GM23338 (cell line): ENCODE data around the gene TAF4B. TPM values are rescaled to one million over a fixed set of nuclear protein-coding genes. Genes with fewer than 3 reads are reported as not detected.

ENCODE experiments used
- ATAC-seq: fragments of 200-7000 bp; cut with Tn5 transposase; 3 replicates; pipeline ENCODE4 v1.9.1; 2020
- DNase-seq: peaks from one replicate; pipeline ENCODE4 v3.0.0-alpha.2; 2015; ENCODE audit warnings: low spot score
- H2AFZ ChIP-seq: fragments of 200-600 bp; sonication (generic); 2 replicates; pipeline ENCODE4 v1.8.0; 2016; ENCODE audit warnings: antibody characterized with exemption, mild to moderate bottlenecking, moderate library complexity
- H3F3A ChIP-seq: fragments of 200-600 bp; sonication (generic); replicated peaks from 2 replicates; pipeline ENCODE4 v1.8.0; 2017; ENCODE audit warnings: antibody characterized with exemption, mixed run types, low read depth
- H3K27ac ChIP-seq: fragments of 200-600 bp; sonication (generic); 2 replicates; pipeline ENCODE4 v1.6.1; 2016; ENCODE audit warnings: low read depth
- H3K27me3 ChIP-seq: fragments of 200-600 bp; sonication (generic); 2 replicates; pipeline ENCODE4 v1.8.0; 2016; ENCODE audit warnings: mild to moderate bottlenecking, mixed run types, moderate library complexity; ENCODE audit not compliant: insufficient read depth
- H3K36me3 ChIP-seq: fragments of 200-600 bp; sonication (generic); 2 replicates; pipeline ENCODE4 v1.8.0; 2016; ENCODE audit warnings: mild to moderate bottlenecking; ENCODE audit not compliant: insufficient read depth
- H3K4me1 ChIP-seq: fragments of 200-600 bp; sonication (generic); 2 replicates; pipeline ENCODE4 v1.8.0; 2016; ENCODE audit warnings: mild to moderate bottlenecking, moderate library complexity; ENCODE audit not compliant: insufficient read depth
- H3K4me2 ChIP-seq: fragments of 200-600 bp; sonication (generic); 2 replicates; pipeline ENCODE4 v1.7.1; 2017; ENCODE audit warnings: mixed run types
- H3K4me3 ChIP-seq: fragments of 200-600 bp; sonication (generic); 2 replicates; pipeline ENCODE4 v1.6.1; 2016; ENCODE audit warnings: mixed run types
- H3K79me2 ChIP-seq: fragments of 200-600 bp; sonication (generic); replicated peaks from 2 replicates; pipeline ENCODE4 v1.8.0; 2017; ENCODE audit warnings: mild to moderate bottlenecking; ENCODE audit not compliant: insufficient read depth
- H3K9me2 ChIP-seq: fragments of 200-600 bp; sonication (generic); 2 replicates; pipeline ENCODE4 v1.8.0; 2017; ENCODE audit not compliant: insufficient read depth
- H4K20me1 ChIP-seq: fragments of 200-600 bp; sonication (generic); replicated peaks from 2 replicates; pipeline ENCODE4 v1.8.0; 2017; ENCODE audit warnings: mild to moderate bottlenecking; ENCODE audit not compliant: insufficient read depth
- H3K27ac Mint-ChIP-seq: 2 replicates; pipeline ENCODE4 v1.8.0; 2020; ENCODE audit warnings: inconsistent platforms, mild to moderate bottlenecking, moderate library complexity, mixed read lengths
- H3K27me3 Mint-ChIP-seq: 3 replicates; pipeline ENCODE4 v1.8.0; 2022; ENCODE audit warnings: low read depth, mild to moderate bottlenecking, moderate library complexity, mixed read lengths, inconsistent platforms; ENCODE audit not compliant: insufficient read depth, poor library complexity
- H3K36me3 Mint-ChIP-seq: 3 replicates; pipeline ENCODE4 v1.8.0; 2021; ENCODE audit warnings: low read depth, mild to moderate bottlenecking, inconsistent platforms, moderate library complexity, mixed read lengths
- H3K4me1 Mint-ChIP-seq: 3 replicates; pipeline ENCODE4 v1.8.0; 2020; ENCODE audit warnings: mild to moderate bottlenecking, inconsistent platforms, mixed read lengths
- H3K4me3 Mint-ChIP-seq: 3 replicates; pipeline ENCODE4 v1.8.0; 2021; ENCODE audit warnings: moderate library complexity, mild to moderate bottlenecking, inconsistent platforms, mixed read lengths
- H3K9me3 Mint-ChIP-seq: 3 replicates; pipeline ENCODE4 v1.8.0; 2020; ENCODE audit warnings: moderate library complexity, mild to moderate bottlenecking, inconsistent platforms, mixed read lengths
- CREB1 ChIP-seq: fragments of 250-450 bp; sonication (Bioruptor Pico); IDR thresholded peaks from 2 replicates; pipeline ENCODE4 v1.5.0; 2020; ENCODE audit warnings: low read depth, mild to moderate bottlenecking, moderate library complexity
- EZH2 ChIP-seq: fragments of 200-600 bp; sonication (generic); IDR thresholded peaks from one replicate; pipeline ENCODE4 v1.8.0; 2017; ENCODE audit warnings: antibody characterized with exemption, mild to moderate bottlenecking, low read depth; ENCODE audit not compliant: unreplicated experiment
- EZH2phosphoT487 ChIP-seq: fragments of 200-600 bp; sonication (generic); IDR thresholded peaks from one replicate; pipeline ENCODE4 v1.8.1; 2018; ENCODE audit warnings: antibody characterized with exemption; ENCODE audit not compliant: unreplicated experiment
- JUNB ChIP-seq: IDR thresholded peaks from one replicate; pipeline ENCODE4 v1.6.1; 2016; ENCODE audit warnings: antibody characterized with exemption; ENCODE audit not compliant: unreplicated experiment
- NANOG ChIP-seq: IDR thresholded peaks from 2 replicates; pipeline ENCODE4 v1.6.1; 2016; ENCODE audit warnings: antibody characterized with exemption, borderline replicate concordance
- POLR2AphosphoS5 ChIP-seq: IDR thresholded peaks from 2 replicates; pipeline ENCODE4 v1.6.1; 2016; ENCODE audit warnings: antibody characterized with exemption, low read depth
- STAT1 ChIP-seq: IDR thresholded peaks from one replicate; pipeline ENCODE4 v1.6.1; 2016; ENCODE audit warnings: antibody characterized with exemption; ENCODE audit not compliant: unreplicated experiment
- ZNF331 ChIP-seq: fragments of 250-450 bp; sonication (Bioruptor Pico); IDR thresholded peaks from 2 replicates; pipeline ENCODE4 v1.5.0; 2020; ENCODE audit warnings: low read depth, mild to moderate bottlenecking, moderate library complexity
- polyA plus RNA-seq: library from polyadenylated mRNA; unstranded; fragments of >200 nt; fragmentation: Nextera tagmentation; extraction: Ambion mirVana; gene quantifications from 2 replicates; pipeline ENCODE4 v1.2.1, GENCODE V29; 2016
- total RNA-seq: library from RNA; depleted of rRNA; stranded (reverse); fragments of >200 nt; shearing (Covaris generic); gene quantifications from 2 replicates; pipeline ENCODE4 v1.2.3, GENCODE V29; 2014
- TF ChIP-seq, protein P1 (sequence below): IDR thresholded peaks from one replicate; pipeline ENCODE4 v1.6.1; 2018; ENCODE audit warnings: antibody characterized with exemption; ENCODE audit not compliant: unreplicated experiment
- TF ChIP-seq, protein P2 (sequence below): fragments of 250-450 bp; sonication (Bioruptor Pico); IDR thresholded peaks from 2 replicates; pipeline ENCODE4 v1.5.0; 2020; ENCODE audit warnings: mild to moderate bottlenecking, moderate library complexity
- TF ChIP-seq, protein P3 (sequence below), 2 experiments: fragments of 200-600 bp in 1 of 2; sonication (generic) in 1 of 2; conservative IDR thresholded peaks; 2 replicates each; pipeline versions ENCODE4 v1.5.1 to v1.6.1; 2016 to 2017; ENCODE audit warnings: antibody characterized with exemption in 2 of 2, low read depth in 2 of 2, mild to moderate bottlenecking in 2 of 2, moderate library complexity in 1 of 2
- TF ChIP-seq, protein P4 (sequence below): IDR thresholded peaks from 2 replicates; pipeline ENCODE4 v1.6.1; 2016; ENCODE audit warnings: antibody characterized with exemption

Gene TAF4B
- total and polyA plus RNA-seq, 2 experiments from 2014 or later = 9.4 to 27.3 TPM

DNA sequence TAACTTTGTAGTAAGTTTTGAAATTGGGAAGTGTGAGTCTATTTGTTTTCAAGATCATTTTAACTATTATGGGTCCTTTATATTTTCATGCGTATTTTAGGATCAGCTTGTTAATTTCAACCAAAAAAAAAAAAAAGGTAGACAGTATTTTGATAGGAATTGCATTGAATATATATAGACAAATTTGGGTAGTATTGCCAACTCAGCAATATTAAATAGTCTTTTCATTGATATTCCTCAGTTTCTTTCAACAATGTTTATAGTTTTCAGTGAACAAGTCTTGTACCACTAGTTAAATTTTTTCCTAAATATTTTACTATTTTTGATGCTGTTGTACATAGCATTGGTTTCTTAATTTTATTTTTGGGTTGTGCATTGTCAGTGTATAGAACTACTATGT is 149.9 kb downstream of the TAF4B start (continued):
- TF ChIP-seq, protein P1, sequence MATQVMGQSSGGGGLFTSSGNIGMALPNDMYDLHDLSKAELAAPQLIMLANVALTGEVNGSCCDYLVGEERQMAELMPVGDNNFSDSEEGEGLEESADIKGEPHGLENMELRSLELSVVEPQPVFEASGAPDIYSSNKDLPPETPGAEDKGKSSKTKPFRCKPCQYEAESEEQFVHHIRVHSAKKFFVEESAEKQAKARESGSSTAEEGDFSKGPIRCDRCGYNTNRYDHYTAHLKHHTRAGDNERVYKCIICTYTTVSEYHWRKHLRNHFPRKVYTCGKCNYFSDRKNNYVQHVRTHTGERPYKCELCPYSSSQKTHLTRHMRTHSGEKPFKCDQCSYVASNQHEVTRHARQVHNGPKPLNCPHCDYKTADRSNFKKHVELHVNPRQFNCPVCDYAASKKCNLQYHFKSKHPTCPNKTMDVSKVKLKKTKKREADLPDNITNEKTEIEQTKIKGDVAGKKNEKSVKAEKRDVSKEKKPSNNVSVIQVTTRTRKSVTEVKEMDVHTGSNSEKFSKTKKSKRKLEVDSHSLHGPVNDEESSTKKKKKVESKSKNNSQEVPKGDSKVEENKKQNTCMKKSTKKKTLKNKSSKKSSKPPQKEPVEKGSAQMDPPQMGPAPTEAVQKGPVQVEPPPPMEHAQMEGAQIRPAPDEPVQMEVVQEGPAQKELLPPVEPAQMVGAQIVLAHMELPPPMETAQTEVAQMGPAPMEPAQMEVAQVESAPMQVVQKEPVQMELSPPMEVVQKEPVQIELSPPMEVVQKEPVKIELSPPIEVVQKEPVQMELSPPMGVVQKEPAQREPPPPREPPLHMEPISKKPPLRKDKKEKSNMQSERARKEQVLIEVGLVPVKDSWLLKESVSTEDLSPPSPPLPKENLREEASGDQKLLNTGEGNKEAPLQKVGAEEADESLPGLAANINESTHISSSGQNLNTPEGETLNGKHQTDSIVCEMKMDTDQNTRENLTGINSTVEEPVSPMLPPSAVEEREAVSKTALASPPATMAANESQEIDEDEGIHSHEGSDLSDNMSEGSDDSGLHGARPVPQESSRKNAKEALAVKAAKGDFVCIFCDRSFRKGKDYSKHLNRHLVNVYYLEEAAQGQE = no peak
- TF ChIP-seq CREB1 (CRISPR knock-in tag) (no peak), NANOG (no peak)

DNA sequence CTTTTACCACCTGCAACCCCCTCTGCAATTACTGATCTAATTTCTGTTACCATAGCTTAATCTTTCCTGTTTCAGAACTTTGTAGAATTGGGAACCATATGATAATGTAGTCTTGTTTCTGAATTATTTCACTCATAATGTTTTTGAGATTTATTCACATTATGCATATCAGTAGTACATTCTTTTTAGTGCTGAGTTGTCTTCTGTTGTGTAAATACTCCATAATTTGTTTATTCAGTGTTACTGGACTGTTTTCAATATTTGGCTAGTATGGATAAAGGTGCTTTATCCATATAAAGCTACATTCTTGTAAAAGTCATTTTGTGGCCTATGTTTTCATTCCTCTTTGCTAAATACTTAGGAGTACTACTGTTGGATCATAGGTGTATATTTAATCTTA is 152.5 kb downstream of the TAF4B start:
- Histone ChIP-seq H3K36me3 (no peaks in the 10 kb centered on the region), H3K4me2 (no peak overlapping the region), H3K27me3 (no peaks in the 10 kb centered on the region), H3F3A (no peaks in the 10 kb centered on the region), H4K20me1 (no peaks in the 10 kb centered on the region), H2AFZ (no peak overlapping the region), H3K27ac (no peak overlapping the region), H3K79me2 (no peaks in the 10 kb centered on the region), H3K4me3 (no peak overlapping the region), H3K4me1 (no peaks in the 10 kb centered on the region), H3K9me2 (no peaks in the 10 kb centered on the region)
- Mint-ChIP-seq H3K9me3 (no peaks in the 10 kb centered on the region), H3K4me3 (no peak overlapping the region), H3K27me3 (no peaks in the 10 kb centered on the region), H3K27ac (no peak overlapping the region), H3K36me3 (no peaks in the 10 kb centered on the region), H3K4me1 (no peaks in the 10 kb centered on the region)
- ATAC-seq (no peak), DNase-seq (no peak)
- no peak for TF ChIP-seq ZNF331
- TF ChIP-seq STAT1 = no peak
- TF ChIP-seq, protein P2, sequence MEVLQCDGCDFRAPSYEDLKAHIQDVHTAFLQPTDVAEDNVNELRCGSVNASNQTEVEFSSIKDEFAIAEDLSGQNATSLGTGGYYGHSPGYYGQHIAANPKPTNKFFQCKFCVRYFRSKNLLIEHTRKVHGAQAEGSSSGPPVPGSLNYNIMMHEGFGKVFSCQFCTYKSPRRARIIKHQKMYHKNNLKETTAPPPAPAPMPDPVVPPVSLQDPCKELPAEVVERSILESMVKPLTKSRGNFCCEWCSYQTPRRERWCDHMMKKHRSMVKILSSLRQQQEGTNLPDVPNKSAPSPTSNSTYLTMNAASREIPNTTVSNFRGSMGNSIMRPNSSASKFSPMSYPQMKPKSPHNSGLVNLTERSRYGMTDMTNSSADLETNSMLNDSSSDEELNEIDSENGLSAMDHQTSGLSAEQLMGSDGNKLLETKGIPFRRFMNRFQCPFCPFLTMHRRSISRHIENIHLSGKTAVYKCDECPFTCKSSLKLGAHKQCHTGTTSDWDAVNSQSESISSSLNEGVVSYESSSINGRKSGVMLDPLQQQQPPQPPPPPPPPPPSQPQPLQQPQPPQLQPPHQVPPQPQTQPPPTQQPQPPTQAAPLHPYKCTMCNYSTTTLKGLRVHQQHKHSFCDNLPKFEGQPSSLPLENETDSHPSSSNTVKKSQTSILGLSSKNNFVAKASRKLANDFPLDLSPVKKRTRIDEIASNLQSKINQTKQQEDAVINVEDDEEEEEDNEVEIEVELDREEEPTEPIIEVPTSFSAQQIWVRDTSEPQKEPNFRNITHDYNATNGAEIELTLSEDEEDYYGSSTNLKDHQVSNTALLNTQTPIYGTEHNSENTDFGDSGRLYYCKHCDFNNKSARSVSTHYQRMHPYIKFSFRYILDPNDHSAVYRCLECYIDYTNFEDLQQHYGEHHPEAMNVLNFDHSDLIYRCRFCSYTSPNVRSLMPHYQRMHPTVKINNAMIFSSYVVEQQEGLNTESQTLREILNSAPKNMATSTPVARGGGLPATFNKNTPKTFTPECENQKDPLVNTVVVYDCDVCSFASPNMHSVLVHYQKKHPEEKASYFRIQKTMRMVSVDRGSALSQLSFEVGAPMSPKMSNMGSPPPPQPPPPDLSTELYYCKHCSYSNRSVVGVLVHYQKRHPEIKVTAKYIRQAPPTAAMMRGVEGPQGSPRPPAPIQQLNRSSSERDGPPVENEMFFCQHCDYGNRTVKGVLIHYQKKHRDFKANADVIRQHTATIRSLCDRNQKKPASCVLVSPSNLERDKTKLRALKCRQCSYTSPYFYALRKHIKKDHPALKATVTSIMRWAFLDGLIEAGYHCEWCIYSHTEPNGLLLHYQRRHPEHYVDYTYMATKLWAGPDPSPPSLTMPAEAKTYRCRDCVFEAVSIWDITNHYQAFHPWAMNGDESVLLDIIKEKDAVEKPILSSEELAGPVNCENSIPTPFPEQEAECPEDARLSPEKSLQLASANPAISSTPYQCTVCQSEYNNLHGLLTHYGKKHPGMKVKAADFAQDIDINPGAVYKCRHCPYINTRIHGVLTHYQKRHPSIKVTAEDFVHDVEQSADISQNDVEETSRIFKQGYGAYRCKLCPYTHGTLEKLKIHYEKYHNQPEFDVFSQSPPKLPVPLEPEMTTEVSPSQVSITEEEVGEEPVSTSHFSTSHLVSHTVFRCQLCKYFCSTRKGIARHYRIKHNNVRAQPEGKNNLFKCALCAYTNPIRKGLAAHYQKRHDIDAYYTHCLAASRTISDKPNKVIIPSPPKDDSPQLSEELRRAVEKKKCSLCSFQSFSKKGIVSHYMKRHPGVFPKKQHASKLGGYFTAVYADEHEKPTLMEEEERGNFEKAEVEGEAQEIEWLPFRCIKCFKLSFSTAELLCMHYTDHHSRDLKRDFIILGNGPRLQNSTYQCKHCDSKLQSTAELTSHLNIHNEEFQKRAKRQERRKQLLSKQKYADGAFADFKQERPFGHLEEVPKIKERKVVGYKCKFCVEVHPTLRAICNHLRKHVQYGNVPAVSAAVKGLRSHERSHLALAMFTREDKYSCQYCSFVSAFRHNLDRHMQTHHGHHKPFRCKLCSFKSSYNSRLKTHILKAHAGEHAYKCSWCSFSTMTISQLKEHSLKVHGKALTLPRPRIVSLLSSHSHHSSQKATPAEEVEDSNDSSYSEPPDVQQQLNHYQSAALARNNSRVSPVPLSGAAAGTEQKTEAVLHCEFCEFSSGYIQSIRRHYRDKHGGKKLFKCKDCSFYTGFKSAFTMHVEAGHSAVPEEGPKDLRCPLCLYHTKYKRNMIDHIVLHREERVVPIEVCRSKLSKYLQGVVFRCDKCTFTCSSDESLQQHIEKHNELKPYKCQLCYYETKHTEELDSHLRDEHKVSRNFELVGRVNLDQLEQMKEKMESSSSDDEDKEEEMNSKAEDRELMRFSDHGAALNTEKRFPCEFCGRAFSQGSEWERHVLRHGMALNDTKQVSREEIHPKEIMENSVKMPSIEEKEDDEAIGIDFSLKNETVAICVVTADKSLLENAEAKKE (CRISPR knock-in tag) = no peak
- no peak for TF ChIP-seq CREB1 (CRISPR knock-in tag)
- TF ChIP-seq, protein P3, sequence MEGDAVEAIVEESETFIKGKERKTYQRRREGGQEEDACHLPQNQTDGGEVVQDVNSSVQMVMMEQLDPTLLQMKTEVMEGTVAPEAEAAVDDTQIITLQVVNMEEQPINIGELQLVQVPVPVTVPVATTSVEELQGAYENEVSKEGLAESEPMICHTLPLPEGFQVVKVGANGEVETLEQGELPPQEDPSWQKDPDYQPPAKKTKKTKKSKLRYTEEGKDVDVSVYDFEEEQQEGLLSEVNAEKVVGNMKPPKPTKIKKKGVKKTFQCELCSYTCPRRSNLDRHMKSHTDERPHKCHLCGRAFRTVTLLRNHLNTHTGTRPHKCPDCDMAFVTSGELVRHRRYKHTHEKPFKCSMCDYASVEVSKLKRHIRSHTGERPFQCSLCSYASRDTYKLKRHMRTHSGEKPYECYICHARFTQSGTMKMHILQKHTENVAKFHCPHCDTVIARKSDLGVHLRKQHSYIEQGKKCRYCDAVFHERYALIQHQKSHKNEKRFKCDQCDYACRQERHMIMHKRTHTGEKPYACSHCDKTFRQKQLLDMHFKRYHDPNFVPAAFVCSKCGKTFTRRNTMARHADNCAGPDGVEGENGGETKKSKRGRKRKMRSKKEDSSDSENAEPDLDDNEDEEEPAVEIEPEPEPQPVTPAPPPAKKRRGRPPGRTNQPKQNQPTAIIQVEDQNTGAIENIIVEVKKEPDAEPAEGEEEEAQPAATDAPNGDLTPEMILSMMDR (conservative IDR thresholded peaks at IDR 0.05; ENCODE audit: low read depth in 2 of 2) = no peak
- TF ChIP-seq, protein P4, sequence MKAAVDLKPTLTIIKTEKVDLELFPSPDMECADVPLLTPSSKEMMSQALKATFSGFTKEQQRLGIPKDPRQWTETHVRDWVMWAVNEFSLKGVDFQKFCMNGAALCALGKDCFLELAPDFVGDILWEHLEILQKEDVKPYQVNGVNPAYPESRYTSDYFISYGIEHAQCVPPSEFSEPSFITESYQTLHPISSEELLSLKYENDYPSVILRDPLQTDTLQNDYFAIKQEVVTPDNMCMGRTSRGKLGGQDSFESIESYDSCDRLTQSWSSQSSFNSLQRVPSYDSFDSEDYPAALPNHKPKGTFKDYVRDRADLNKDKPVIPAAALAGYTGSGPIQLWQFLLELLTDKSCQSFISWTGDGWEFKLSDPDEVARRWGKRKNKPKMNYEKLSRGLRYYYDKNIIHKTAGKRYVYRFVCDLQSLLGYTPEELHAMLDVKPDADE = no peak
- TF ChIP-seq EZH2phosphoT487 = no peak
- TF ChIP-seq EZH2 = no peak
- no peak for TF ChIP-seq POLR2AphosphoS5
- TF ChIP-seq JUNB = no peak
- TF ChIP-seq NANOG = no peak
